Ovary (tissue), 9 donors: ENCODE results near the gene INTS11. TPM values are rescaled to one million over a fixed set of nuclear protein-coding genes. Genes with fewer than 3 reads are reported as not detected.

Experiments used
- DNase-seq, 5 donors: peaks; one replicate each; pipeline ENCODE4 v3.0.0-alpha.2; 2019 to 2020
- H3K27ac ChIP-seq, 2 donors: fragments of 200-600 bp; one replicate each; pipeline versions ENCODE4 v1.5.1 to v1.8.0; 2019 to 2022
- H3K27me3 ChIP-seq: fragments of 200-600 bp; one replicate; pipeline ENCODE4 v1.8.0; 2022
- H3K36me3 ChIP-seq: fragments of 200-600 bp; sonication (generic); one replicate; pipeline ENCODE4 v1.5.1; 2019
- H3K4me1 ChIP-seq: one replicate; pipeline ENCODE4 v1.8.1; 2013; ENCODE audit warnings: mild to moderate bottlenecking, moderate library complexity; ENCODE audit not compliant: insufficient read depth
- H3K4me3 ChIP-seq: fragments of 200-600 bp; sonication (generic); one replicate; pipeline ENCODE4 v1.5.1; 2017
- H3K9me3 ChIP-seq, 2 donors: fragments of 200-600 bp in 1 of 2; sonication (generic) in 1 of 2; one replicate each; pipeline versions ENCODE4 v1.5.1 to v1.8.1; 2013 to 2019; ENCODE audit warnings: mild to moderate bottlenecking in 1 of 2, moderate library complexity in 1 of 2
- CTCF ChIP-seq, 3 donors: fragments of 450-650 bp in 2 of 3; fragments of 200-600 bp in 1 of 3; IDR thresholded peaks; one replicate each; pipeline versions ENCODE4 v1.5.1 to v1.8.0; 2016 to 2022; ENCODE audit warnings: antibody characterized with exemption in 3 of 3, mild to moderate bottlenecking in 1 of 3
- EP300 ChIP-seq: sonication (generic); formaldehyde crosslinking; IDR thresholded peaks from one replicate; pipeline ENCODE4 v1.6.1; 2017; ENCODE audit warnings: antibody characterized with exemption
- POLR2A ChIP-seq: fragments of 450-650 bp; IDR thresholded peaks from one replicate; pipeline ENCODE4 v1.6.1; 2017; ENCODE audit warnings: antibody characterized with exemption, mild to moderate bottlenecking, moderate library complexity
- WGBS, 3 donors: extraction: QIAGEN DNeasy Blood & Tissue Kit in 1 of 3; methylation state at CpG; one replicate each; pipeline versions ENCODE4 v1.1.5 to v1.1.7; 2013 to 2017; 5-methylcytosine and 5-hydroxymethylcytosine counted together
- intact Hi-C, 4 donors: fragments of 100-400 bp; cut with DNase I; formaldehyde crosslinking; loops; one replicate each; pipeline versions ENCODE4 v1.11.0 to v1.15.1; 2022 to 2023
- polyA plus RNA-seq, 2 donors: library from polyadenylated mRNA; stranded (reverse); fragments of 200-250 nt in 1 of 2; fragments of 350-450 nt in 1 of 2; fragmentation: Illumina TruSeq in 1 of 2; extraction: RNeasy Lipid Tissue Mini Kit (QIAGEN cat#74804) in 1 of 2; gene quantifications; one replicate each; pipeline ENCODE4 v1.2.3, GENCODE V29; 2013 to 2014
- total RNA-seq, 7 donors: library from RNA; depleted of rRNA in 2 of 7; stranded (reverse); fragments of >200 nt in 2 of 7; fragmentation: NEBNext Ultra II Directional in 3 of 7; extraction: Animal tissue kit (Norgen Biotek cat#: 25700) in 3 of 7; gene quantifications; one replicate each; pipeline versions ENCODE4 v1.1.0 to v1.2.4, GENCODE V29; 2016 to 2023
- donor health status: DM: no; HTN: no; CAD: no; lungs with moderate emphysema.
- donor health status: DM: no; HTN: no; CAD: no.
- donor health status: Bipolar disorder and iron deficiency.
- donor health status: DM: yes; HTN: yes; CAD: no.
- donor health status: DM: no; HTN: no; CAD: no.
- donor health status: DM: yes; HTN: yes; CAD: no.

Gene INTS11
- total and polyA plus RNA-seq, 9 donors, result 72.6 to 135 (median 109) TPM

DNA sequence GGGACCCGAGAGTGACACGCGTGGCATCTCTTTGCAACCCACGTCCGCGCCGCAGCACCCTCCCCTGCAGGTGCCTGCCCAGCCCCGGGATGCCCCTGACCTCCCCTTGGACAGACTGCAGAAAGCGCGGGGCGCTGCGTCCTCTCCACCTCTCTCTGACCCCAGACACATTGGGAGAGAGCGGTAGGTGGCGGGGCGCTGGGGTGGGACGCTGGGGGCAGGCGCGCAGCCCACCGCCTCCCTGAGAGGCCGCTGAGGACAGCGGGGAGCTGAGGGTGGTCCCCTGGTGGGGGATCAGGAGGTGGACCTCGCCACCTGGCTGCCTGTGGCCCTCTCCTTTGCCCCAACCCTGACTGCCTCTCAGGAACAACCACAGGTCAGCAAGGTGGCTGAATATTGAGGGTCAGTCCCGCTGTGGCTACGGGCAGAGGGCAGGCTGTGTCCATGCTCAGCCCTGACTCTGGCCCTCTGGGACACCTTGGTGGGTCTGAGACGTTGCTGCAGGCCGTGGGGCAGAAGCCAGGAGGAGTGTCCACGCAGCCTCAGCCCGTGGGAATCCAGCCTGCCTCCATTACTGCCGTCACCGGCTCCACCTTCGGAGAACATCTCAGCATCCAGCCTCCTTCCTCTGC is 50.0 kb downstream of the INTS11 start:
- intact Hi-C loops, result no loop called here
- TF ChIP-seq EP300, result no peak
- no peak for TF ChIP-seq CTCF (IDR thresholded peaks at IDR 0.05)
- TF ChIP-seq POLR2A, result no peak
- no peaks in the 10 kb centered on the region for H3K27me3 ChIP-seq
- H3K27ac ChIP-seq, result peak overlapping the region; percentile 40 to 50
- no peaks in the 10 kb centered on the region for H3K36me3 ChIP-seq
- peak overlapping the region; percentile 82 for H3K4me3 ChIP-seq
- H3K4me1 ChIP-seq, result peaks cover 28% of the 10 kb centered on the region
- peak in 1 of 5 donors; percentile 44 for DNase-seq
- WGBS, 3 donors, result 11 to 22% (median 13%) methylated on average over 14 to 31 of the region's 31 CpGs
- no peaks in the 10 kb centered on the region for H3K9me3 ChIP-seq

DNA sequence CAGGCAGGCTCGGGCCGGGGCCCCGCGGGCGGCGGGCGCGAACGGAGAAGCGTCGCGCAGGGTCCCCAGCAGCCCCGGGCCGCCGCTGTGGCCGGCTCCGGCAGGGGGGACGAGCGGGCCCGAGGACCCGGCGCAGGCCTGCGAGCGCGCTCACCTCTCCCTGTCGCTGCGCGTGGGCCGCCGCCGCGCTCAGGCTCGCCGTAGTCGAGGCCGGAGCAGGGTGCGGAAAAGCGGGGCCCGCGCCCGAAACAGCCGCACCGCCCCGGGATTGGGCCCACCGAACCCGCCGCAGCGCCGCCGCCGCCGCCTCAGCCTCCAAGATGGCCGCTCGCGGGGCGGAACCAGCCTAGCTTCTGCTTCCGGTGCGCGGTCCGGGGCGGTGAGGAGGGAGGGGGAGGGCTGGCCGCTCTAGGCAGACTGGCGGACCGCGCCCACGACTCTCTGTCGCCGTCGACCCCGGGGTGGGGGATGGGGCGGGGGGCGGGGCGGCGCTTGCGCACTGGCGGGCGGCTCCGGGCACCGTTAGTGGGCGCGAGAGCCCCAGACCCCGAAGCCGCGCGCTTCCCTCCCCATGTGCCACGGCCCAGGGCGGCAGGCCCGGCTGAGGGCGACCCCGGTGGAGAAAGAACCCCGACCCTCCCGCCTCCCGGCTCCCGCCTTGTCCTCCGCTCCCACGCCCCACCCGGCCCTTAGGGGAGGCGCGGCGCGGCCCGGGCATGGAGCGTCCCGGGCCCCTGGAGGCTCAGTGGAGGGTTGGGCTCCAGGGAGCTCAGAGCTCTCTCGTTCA is 50.8 kb downstream of the INTS11 start, which contains the start of gene UBE2J2:
UBE2J2 (minus strand) TSS at position 343 of the 787 bp plus-strand sequence. CDS start 5,862 bp downstream, outside the sequence.
- intact Hi-C loops, result loop anchor here in 1 of 4 donors (1.0 kb wide), 1 partner anchor 76 kb away; the partner anchor contains the start of gene DVL1
- WGBS, 3 donors, result 0 to 1% (median 0%) methylated on average over 8 to 105 of the region's 105 CpGs
- peak; percentile 93 to 95 (median 95) for DNase-seq
- Histone ChIP-seq H3K27me3 (no peaks in the 10 kb centered on the region), H3K9me3 (no peaks in the 10 kb centered on the region), H3K27ac (peak within 1 kb of the TSS; percentile 40 to 50), H3K4me1 (peaks cover 28% of the 10 kb centered on the region), H3K4me3 (peak within 1 kb of the TSS; percentile 82), H3K36me3 (no peaks in the 10 kb centered on the region)
- TF ChIP-seq CTCF (IDR thresholded peaks at IDR 0.05) (no peak), EP300 (no peak), POLR2A (peak; percentile 69)

DNA sequence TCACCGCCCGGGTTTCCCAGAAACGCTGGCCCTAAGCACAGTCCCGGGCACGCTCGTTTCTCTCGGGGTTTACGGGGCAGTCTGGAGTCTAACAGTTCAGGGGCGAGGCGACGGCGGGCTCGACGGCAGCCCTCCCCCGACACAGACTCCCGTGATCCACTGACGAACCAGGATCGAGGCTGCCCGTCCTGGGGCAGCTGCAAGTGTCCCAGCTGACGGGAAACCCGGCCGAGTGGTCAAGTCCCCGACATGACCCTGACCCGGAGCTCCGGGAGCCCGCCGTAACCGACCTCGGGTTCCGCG is 51.3 kb downstream of the INTS11 start:
- Histone ChIP-seq H3K4me1 (peaks cover 28% of the 10 kb centered on the region), H3K27ac (peak overlapping the region; percentile 25 to 50), H3K36me3 (no peaks in the 10 kb centered on the region), H3K4me3 (peak overlapping the region; percentile 82), H3K27me3 (no peaks in the 10 kb centered on the region), H3K9me3 (no peaks in the 10 kb centered on the region)
- intact Hi-C loops, result loop anchor here in 1 of 4 donors (1.0 kb wide), 1 partner anchor 76 kb away; the partner anchor contains the start of gene DVL1
- TF ChIP-seq EP300 (no peak), POLR2A (no peak), CTCF (IDR thresholded peaks at IDR 0.05) (no peak)
- peak in 2 of 5 donors; percentile 51 to 54 for DNase-seq
- WGBS, 3 donors, result 0 to 1% (median 0%) methylated on average over 15 to 31 of the region's 31 CpGs

DNA sequence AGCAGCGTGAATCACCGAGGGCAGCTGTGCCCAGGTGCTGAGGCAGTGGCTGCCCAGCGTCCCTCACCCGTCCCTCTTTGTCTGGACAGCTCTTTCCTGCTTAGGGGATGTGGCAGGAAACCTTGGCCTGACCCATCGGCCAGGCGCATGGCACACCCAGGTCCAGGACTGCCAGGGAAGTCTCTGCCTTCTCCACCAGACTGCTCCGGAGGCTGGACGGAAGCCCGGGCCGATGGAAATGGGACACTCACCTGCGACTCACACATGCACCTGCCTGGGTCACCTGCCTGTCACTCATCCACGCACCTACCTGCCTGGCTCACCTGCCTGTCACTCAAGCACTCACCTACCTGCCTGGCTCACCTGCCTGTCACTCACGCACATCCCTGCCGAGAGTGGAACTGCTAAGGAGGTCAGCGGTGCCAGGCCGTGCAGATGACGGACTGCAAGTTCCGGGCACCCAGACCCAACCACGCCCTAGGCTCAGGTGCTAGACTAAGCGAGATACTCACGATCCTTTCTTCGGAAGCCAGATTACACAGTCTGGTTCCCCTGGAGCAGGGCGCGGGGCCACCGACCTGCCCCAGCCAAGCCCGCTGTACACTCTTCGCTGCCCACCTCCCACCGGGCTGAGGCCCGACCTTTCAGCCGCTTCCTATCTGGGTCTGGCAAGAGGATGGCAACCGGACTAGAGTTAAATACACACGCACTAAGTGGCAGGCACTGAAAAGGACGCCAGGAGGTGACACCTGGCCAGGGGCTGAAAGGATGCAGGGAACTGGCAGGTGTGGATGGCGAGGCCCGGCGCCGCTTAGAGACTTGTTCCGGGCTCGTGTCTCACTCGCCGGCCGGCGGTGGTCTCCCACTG is 51.9 kb downstream of the INTS11 start:
- H3K4me3 ChIP-seq, result peak overlapping the region; percentile 82
- peak in 2 of 5 donors; percentile 39 for DNase-seq

More for the DNA sequence above, 51.9 kb downstream of the INTS11 start:
- Histone ChIP-seq H3K9me3 (no peaks in the 10 kb centered on the region), H3K27ac (no peak overlapping the region), H3K36me3 (no peaks in the 10 kb centered on the region), H3K4me1 (peaks cover 28% of the 10 kb centered on the region), H3K27me3 (no peaks in the 10 kb centered on the region)
- no peak for TF ChIP-seq EP300
- no peak for TF ChIP-seq CTCF (IDR thresholded peaks at IDR 0.05)
- no peak for TF ChIP-seq POLR2A
- WGBS, 3 donors, result 24 to 42% (median 27%) methylated on average over 40 to 43 of the region's 43 CpGs
- intact Hi-C loops, result loop anchor here in 1 of 4 donors (1.0 kb wide), 1 partner anchor 77 kb away; the partner anchor contains the start of gene DVL1
